IMR-90 (cell line): Measurements from ENCODE around the gene TBXAS1. TPM values are rescaled to one million over a fixed set of nuclear protein-coding genes. Genes with fewer than 3 reads are reported as not detected.

ENCODE experiments used
- ATAC-seq: fragments of 200-7000 bp; cut with Tn5 transposase; 2 replicates; pipeline ENCODE4 v1.9.1; 2020; ENCODE audit warnings: low read depth, mild to moderate bottlenecking, moderate library complexity
- BruUV-seq: library from RNA; stranded (reverse); fragments of 400-500 nt; replicated peaks from 2 replicates; lab custom pipeline; 2021; lab: Mats Ljungman, UMichigan
- CTCF ChIA-PET: fragments of 300-600 bp; formaldehyde crosslinking; extraction: SDS; loops from one replicate; lab custom pipeline; 2021; ENCODE audit warnings: antibody characterized with exemption; lab: Yijun Ruan, JAX
- POLR2A ChIA-PET: fragments of 300-600 bp; sonication (Branson Sonifier 250); formaldehyde crosslinking; loops from one replicate; lab custom pipeline; 2022; ENCODE audit warnings: antibody characterized with exemption; ENCODE audit not compliant: unreplicated experiment; lab: Charles Lee
- DNase-seq: peaks from one replicate; pipeline ENCODE4 v3.0.0; 2013
- H2AFZ ChIP-seq: replicated peaks from 2 replicates; pipeline ENCODE3; 2013; ENCODE audit warnings: low read length, mild to moderate bottlenecking; ENCODE audit not compliant: poor library complexity
- H2AK5ac ChIP-seq: 2 replicates; pipeline ENCODE4 v1.6.1; 2013; ENCODE audit warnings: low read depth, low read length, inconsistent platforms
- H2AK9ac ChIP-seq: replicated peaks from 2 replicates; pipeline ENCODE3; 2013; ENCODE audit warnings: mild to moderate bottlenecking, low read depth, low read length, moderate library complexity; ENCODE audit not compliant: poor library complexity
- H2BK120ac ChIP-seq: 2 replicates; pipeline ENCODE4 v1.6.1; 2013; ENCODE audit warnings: low read depth, low read length, inconsistent platforms
- H2BK15ac ChIP-seq: 3 replicates; pipeline ENCODE4 v1.6.1; 2013; ENCODE audit warnings: low read depth, low read length, inconsistent platforms
- H2BK20ac ChIP-seq: 2 replicates; pipeline ENCODE4 v1.6.1; 2013; ENCODE audit warnings: low read depth, mild to moderate bottlenecking, inconsistent platforms, low read length, moderate library complexity
- H2BK5ac ChIP-seq: 2 replicates; pipeline ENCODE4 v1.6.1; 2013; ENCODE audit warnings: mild to moderate bottlenecking, low read depth, low read length, inconsistent platforms; ENCODE audit not compliant: poor library complexity, severe bottlenecking
- H3K14ac ChIP-seq: replicated peaks from 2 replicates; pipeline ENCODE4 v1.6.1; 2013; ENCODE audit warnings: low read depth, low read length, inconsistent platforms
- H3K18ac ChIP-seq: 2 replicates; pipeline ENCODE4 v1.6.1; 2013; ENCODE audit warnings: low read depth, low read length, control low read depth
- H3K23ac ChIP-seq: 2 replicates; pipeline ENCODE4 v1.6.1; 2013; ENCODE audit warnings: low read depth, low read length, inconsistent platforms
- H3K27ac ChIP-seq: 2 replicates; pipeline ENCODE4 v1.5.1; 2013; ENCODE audit warnings: mild to moderate bottlenecking, control low read depth, low read length; ENCODE audit not compliant: insufficient read depth
- H3K27me3 ChIP-seq: 2 replicates; pipeline ENCODE4 v1.6.1; 2013; ENCODE audit warnings: low read length; ENCODE audit not compliant: control insufficient read depth, insufficient read depth
- H3K36me3 ChIP-seq: 2 replicates; pipeline ENCODE4 v1.6.1; 2013; ENCODE audit warnings: low read length, mixed read lengths; ENCODE audit not compliant: control insufficient read depth, insufficient read depth
- H3K4ac ChIP-seq: 2 replicates; pipeline ENCODE4 v1.6.1; 2013; ENCODE audit warnings: low read depth, low read length, inconsistent platforms
- H3K4me1 ChIP-seq: 2 replicates; pipeline ENCODE4 v1.6.1; 2013; ENCODE audit warnings: low read length, mixed read lengths; ENCODE audit not compliant: control insufficient read depth, insufficient read depth
- H3K4me2 ChIP-seq: 2 replicates; pipeline ENCODE4 v1.6.1; 2013; ENCODE audit warnings: low read depth, mild to moderate bottlenecking, control low read depth, low read length, moderate library complexity
- H3K4me3 ChIP-seq: 2 replicates; pipeline ENCODE4 v1.5.1; 2013; ENCODE audit warnings: low read depth, mild to moderate bottlenecking, control low read depth, low read length, moderate library complexity; ENCODE audit not compliant: insufficient read depth
- H3K56ac ChIP-seq: 2 replicates; pipeline ENCODE4 v1.6.1; 2013; ENCODE audit warnings: low read length, inconsistent platforms; ENCODE audit not compliant: insufficient read depth; ENCODE audit errors: extremely low read depth
- H3K79me1 ChIP-seq, 2 experiments: 2 replicates each; pipeline ENCODE4 v1.6.1; 2013; ENCODE audit warnings: low read length in 2 of 2, inconsistent platforms in 1 of 2, low read depth in 1 of 2
- H3K9ac ChIP-seq: 2 replicates; pipeline ENCODE4 v1.6.1; 2013; ENCODE audit warnings: low read depth, low read length, control low read depth
- H3K9me1 ChIP-seq: 2 replicates; pipeline ENCODE4 v1.6.1; 2013; ENCODE audit warnings: low read length, inconsistent platforms; ENCODE audit not compliant: insufficient read depth
- H3K9me3 ChIP-seq: 2 replicates; pipeline ENCODE4 v1.6.1; 2013; ENCODE audit warnings: low read length; ENCODE audit not compliant: control insufficient read depth, insufficient read depth
- H4K20me1 ChIP-seq: 2 replicates; pipeline ENCODE4 v1.6.1; 2013; ENCODE audit warnings: low read length, inconsistent platforms; ENCODE audit not compliant: insufficient read depth
- H4K5ac ChIP-seq: 2 replicates; pipeline ENCODE4 v1.6.1; 2013; ENCODE audit warnings: mild to moderate bottlenecking, low read depth, low read length, control low read depth
- H4K8ac ChIP-seq, 2 experiments: 2 replicates each; pipeline ENCODE4 v1.6.1; 2013; ENCODE audit warnings: low read depth in 2 of 2, low read length in 2 of 2, control low read depth in 1 of 2, inconsistent platforms in 1 of 2
- H4K91ac ChIP-seq: 2 replicates; pipeline ENCODE4 v1.6.1; 2013; ENCODE audit warnings: low read depth, low read length, inconsistent platforms; ENCODE audit not compliant: insufficient read depth
- BHLHE40 ChIP-seq: fragments of 150-350 bp; IDR thresholded peaks from 2 replicates; pipeline ENCODE4 v1.6.1; 2016; ENCODE audit warnings: mild to moderate bottlenecking, low read depth, low read length
- CEBPB ChIP-seq: IDR thresholded peaks from 2 replicates; pipeline ENCODE4 v1.6.1; 2012; ENCODE audit warnings: low read depth, low read length, improper control_type of control experiment
- CHD1 ChIP-seq: IDR thresholded peaks from 2 replicates; pipeline ENCODE4 v1.6.1; 2012; ENCODE audit warnings: low read depth, low read length, improper control_type of control experiment
- ELK1 ChIP-seq: fragments of 150-350 bp; IDR thresholded peaks from 2 replicates; pipeline ENCODE4 v1.6.1; 2016; ENCODE audit warnings: low read depth, mild to moderate bottlenecking, low read length, moderate library complexity, borderline replicate concordance
- FOS ChIP-seq: fragments of 150-350 bp; IDR thresholded peaks from 2 replicates; pipeline ENCODE4 v1.6.1; 2016; ENCODE audit warnings: low read depth, low read length
- MAFK ChIP-seq: IDR thresholded peaks from 2 replicates; pipeline ENCODE4 v1.6.1; 2012; ENCODE audit warnings: low read depth, low read length, improper control_type of control experiment
- MAZ ChIP-seq: IDR thresholded peaks from 2 replicates; pipeline ENCODE4 v1.6.1; 2012; ENCODE audit warnings: low read depth, mild to moderate bottlenecking, low read length, improper control_type of control experiment, moderate library complexity, borderline replicate concordance
- POLR2A ChIP-seq: IDR thresholded peaks from 2 replicates; pipeline ENCODE4 v1.6.1; 2012; ENCODE audit warnings: mild to moderate bottlenecking, low read depth, low read length
- RAD21 ChIP-seq: IDR thresholded peaks from 2 replicates; pipeline ENCODE4 v1.6.1; 2012; ENCODE audit warnings: low read length, improper control_type of control experiment
- RCOR1 ChIP-seq: IDR thresholded peaks from 2 replicates; pipeline ENCODE4 v1.6.1; 2012; ENCODE audit warnings: mild to moderate bottlenecking, low read length, improper control_type of control experiment; ENCODE audit not compliant: insufficient replicate concordance
- RFX5 ChIP-seq: IDR thresholded peaks from 2 replicates; pipeline ENCODE4 v1.8.0; 2012; ENCODE audit warnings: low read depth, mild to moderate bottlenecking, low read length, moderate library complexity
- USF2 ChIP-seq: fragments of 150-350 bp; IDR thresholded peaks from 2 replicates; pipeline ENCODE4 v1.6.1; 2017; ENCODE audit warnings: mild to moderate bottlenecking, antibody characterized with exemption, low read length, low read depth
- WGBS, 2 experiments: methylation state at CpG; one replicate each; pipeline versions ENCODE4 v1.1.5 to v1.1.7; 2013; ENCODE audit warnings: missing lambda C conversion rate in 2 of 2; ENCODE audit not compliant: insufficient read length in 1 of 2; ENCODE audit errors: extremely low coverage in 2 of 2; 5-methylcytosine and 5-hydroxymethylcytosine counted together
- dilution Hi-C: fragments of 300-500 bp; cut with HindIII; formaldehyde crosslinking; loops from one replicate; pipeline ENCODE4 v1.14.3; 2018; ENCODE audit warnings: low sequenced_read_pairs; ENCODE audit not compliant: unreplicated experiment
- in situ Hi-C: fragments of 300-500 bp; cut with MboI; formaldehyde crosslinking; loops from 3 replicates; pipeline ENCODE4 v1.14.3; 2019; ENCODE audit warnings: low sequenced_read_pairs, inconsistent platforms, mixed read lengths
- intact Hi-C: fragments of 100-400 bp; cut with micrococcal nuclease; formaldehyde crosslinking; loops from 2 replicates; pipeline ENCODE4 v1.10.0; 2022
- polyA plus RNA-seq, 3 experiments: library from polyadenylated mRNA; depleted of rRNA; stranded (reverse); fragments of >200 nt; gene quantifications; 2 replicates each; pipeline ENCODE4 v1.2.3, GENCODE V29; 2012; ENCODE audit warnings: low replicate concordance in 1 of 3
- total RNA-seq: library from RNA; depleted of rRNA; stranded (reverse); fragments of >200 nt; gene quantifications from 2 replicates; pipeline ENCODE4 v1.2.3, GENCODE V29; 2012

Gene TBXAS1
- total and polyA plus RNA-seq, 2 of the 4 experiments (the other 2 are of a cell fraction), result 5.9 to 10.8 TPM

- H3K14ac ChIP-seq, result no peak overlapping the region
- H3K36me3 ChIP-seq, result peaks cover 2% of the 10 kb centered on the region; the same call in 1 of the 2 replicates
- H2BK5ac ChIP-seq, result no peak overlapping the region
- no peaks in the 10 kb centered on the region for H4K20me1 ChIP-seq
- TF ChIP-seq CHD1, result no peak
- TF ChIP-seq RAD21, result no peak
- TF ChIP-seq RCOR1, result no peak
- TF ChIP-seq MAFK, result no peak
- TF ChIP-seq RFX5, result no peak
- TF ChIP-seq FOS, result no peak
- no peak for TF ChIP-seq POLR2A
- no peak for TF ChIP-seq CEBPB
- no peak for TF ChIP-seq ELK1
- TF ChIP-seq USF2, result no peak
- no peak for TF ChIP-seq BHLHE40
- TF ChIP-seq MAZ, result no peak
- DNase-seq (no peak), ATAC-seq (no peak)
- H3K9me1 ChIP-seq, result no peaks in the 10 kb centered on the region
- H2BK15ac ChIP-seq, result no peak overlapping the region
- H3K23ac ChIP-seq, result no peak overlapping the region
- no peak overlapping the region for H3K27ac ChIP-seq
- no peak overlapping the region for H2AK9ac ChIP-seq
- BruUV-seq, result no TSS peak
- 0 out of 2 replicates have a peak, but pooled peaks cover 2% of the 10 kb centered on the region for H3K27me3 ChIP-seq
- H3K4me3 ChIP-seq, result no peak overlapping the region
- H3K79me1 ChIP-seq, result no peaks in the 10 kb centered on the region
- no peak overlapping the region for H4K5ac ChIP-seq
- H3K18ac ChIP-seq, result no peak overlapping the region
- no peak overlapping the region for H2BK120ac ChIP-seq
- POLR2A ChIA-PET, result no interaction called here
- H3K9ac ChIP-seq, result no peak overlapping the region
- H3K4ac ChIP-seq, result no peak overlapping the region
- no peak overlapping the region for H3K56ac ChIP-seq
- peaks cover 10% of the 10 kb centered on the region for H3K9me3 ChIP-seq
- CTCF ChIA-PET, result no interaction called here
- intact Hi-C loops (no loop called here), in situ Hi-C loops (no loop called here), dilution Hi-C loops (no loop called here)
- no peak overlapping the region for H4K91ac ChIP-seq
- no peak overlapping the region for H4K8ac ChIP-seq
- peaks cover 1% of the 10 kb centered on the region; the same call in 1 of the 2 replicates for H3K4me1 ChIP-seq
- no peak overlapping the region for H3K4me2 ChIP-seq
- H2AFZ ChIP-seq, result no peak overlapping the region
- no peak overlapping the region for H2BK20ac ChIP-seq
- no peak overlapping the region for H2AK5ac ChIP-seq
- no CpG with 5 or more reads among the region's 3 CpGs for WGBS, 2 experiments
These were observed 118.0 kb downstream of the TBXAS1 start for GRCh38 chr7:139947021-139947420.
